HG03064 (cell line): ENCODE results near the gene ADAMTS4.

Source experiments
- ATAC-seq: cut with Tn5 transposase; IDR thresholded peaks from one replicate; pipeline ENCODE4 v1.9.1; 2021; ENCODE audit warnings: low read depth; ENCODE audit not compliant: unreplicated experiment

The ADAMTS4 gene

DNA sequence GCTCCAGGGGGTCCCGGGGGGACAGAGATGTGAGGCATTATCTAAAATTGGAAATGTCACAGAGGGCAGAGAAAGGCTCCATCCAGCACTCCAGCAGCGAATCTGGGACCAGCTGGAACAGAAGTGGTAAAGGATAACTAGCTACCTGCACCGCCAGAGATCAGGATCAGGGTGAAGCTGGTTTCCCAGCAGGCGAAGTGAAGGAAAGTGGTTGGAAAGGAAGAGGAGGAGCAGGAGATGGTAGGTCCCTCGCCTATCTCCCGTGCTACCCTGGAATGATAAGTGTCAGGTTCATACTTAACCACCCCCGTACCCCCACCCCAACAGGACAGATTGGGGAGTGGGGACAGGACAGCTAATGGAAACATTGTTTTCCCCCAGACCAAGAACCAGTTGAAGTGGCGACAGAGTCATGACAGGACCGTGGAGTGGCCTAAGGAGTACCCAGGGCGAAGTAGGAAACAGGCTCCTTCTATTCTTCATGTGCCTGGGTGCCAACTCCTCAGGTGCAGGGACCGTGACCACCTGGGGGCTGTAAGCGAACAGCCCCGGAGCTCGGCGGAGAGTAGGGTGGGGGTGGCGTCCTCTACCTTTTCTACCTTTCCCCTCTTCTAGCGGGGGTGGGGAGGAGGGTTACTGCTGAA is 22.3 kb downstream of the ADAMTS4 start:
- ATAC-seq, result no peak

DNA sequence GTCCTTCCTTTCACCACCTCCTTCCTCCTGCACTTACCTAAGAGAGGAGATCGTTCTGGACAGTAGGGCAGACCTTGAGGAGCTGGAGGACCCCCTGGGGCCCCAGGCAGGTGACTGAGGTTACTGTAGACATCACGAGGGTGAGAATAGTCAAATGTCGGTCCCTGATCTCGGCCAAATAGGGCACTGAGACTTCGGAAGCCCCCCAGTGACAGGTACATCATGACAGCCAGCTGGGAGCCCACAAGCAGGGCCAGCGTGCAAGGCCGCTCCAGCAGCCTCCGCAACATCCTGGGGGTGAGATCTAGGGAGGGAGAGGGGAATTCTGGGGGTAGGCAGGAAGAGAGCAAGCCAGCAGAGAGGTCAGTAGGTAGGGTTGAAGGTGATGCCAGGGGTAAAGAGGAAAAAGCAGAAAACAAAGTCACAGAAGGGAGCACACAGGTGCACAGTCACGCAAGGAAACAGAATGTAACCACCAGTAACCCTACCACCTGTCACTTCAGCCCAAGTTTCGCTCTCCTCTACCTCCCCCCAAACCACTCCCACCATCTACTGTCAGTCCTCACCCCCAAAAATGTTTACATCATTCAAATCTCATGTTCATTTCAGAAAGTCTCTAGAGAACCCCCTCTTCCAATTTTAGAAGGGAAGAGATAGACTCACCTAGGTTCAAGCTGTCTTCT is 22.9 kb downstream of the ADAMTS4 start:
- no peak for ATAC-seq

DNA sequence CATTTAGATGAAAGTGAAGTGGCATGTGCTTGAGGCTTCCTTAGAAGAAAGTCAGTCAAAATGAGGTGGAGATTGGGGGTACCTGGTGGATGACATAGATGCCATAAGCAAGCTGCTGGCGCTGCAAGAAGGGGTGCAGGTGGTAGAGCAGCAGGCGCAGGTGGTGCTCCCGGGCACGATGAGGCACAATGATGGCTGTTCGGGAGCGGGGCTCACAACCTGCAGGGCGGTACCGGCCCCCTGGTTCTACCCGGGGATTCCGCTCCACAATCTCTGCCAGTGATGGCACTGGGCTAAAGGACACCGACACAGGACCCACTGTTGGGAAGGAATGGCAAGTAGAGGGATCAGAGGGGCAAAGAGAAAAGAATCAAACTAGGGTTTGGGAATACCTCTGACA is 23.9 kb downstream of the ADAMTS4 start:
- ATAC-seq, result no peak

DNA sequence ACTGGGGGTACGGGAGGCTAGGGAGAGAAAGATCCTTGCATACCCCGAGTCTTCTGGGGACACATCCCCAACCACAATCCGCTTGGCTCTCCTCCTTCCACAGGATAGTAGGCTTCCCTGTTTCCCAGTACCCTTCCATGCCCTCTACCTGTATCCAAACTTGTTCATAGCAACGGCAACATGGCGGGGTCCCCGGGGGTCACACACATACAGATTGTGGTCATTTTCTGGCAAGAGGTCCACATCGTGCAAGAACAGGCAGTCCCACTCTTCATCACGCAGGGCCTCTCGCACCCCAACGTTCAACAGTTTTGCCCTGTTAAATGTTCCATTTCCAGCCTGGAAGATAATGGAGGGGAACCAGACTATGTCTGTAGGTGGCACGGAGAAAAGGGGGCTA is 25.1 kb downstream of the ADAMTS4 start:
- no peak for ATAC-seq

DNA sequence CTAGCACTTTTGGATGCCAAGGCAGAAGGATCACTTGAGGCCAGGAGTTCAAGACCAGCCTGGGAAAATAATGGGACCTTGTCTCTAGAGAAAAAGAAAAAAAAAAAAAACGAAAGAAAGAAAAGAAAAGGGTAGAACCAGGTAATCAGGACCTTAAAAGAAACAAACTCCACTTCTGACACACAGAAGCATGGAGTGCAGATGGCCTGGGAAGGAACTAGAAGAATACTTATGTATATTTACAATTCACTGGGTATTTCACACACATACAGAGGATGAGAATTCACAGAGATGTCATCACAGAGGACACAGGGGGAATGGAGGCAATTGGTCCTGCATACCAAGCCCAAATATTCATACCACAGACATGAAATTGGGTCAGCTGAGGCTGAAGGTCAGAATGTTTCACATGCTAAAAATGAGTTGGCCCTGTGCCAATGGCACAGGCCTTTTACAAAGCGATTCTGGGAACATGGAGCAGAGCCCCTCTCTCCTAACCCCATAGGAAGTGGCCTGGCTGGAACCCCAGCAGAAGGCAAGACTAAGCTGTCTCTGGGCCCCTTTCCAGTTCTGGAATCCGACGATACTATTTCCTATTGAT is 26.0 kb downstream of the ADAMTS4 start:
- no peak for ATAC-seq

DNA sequence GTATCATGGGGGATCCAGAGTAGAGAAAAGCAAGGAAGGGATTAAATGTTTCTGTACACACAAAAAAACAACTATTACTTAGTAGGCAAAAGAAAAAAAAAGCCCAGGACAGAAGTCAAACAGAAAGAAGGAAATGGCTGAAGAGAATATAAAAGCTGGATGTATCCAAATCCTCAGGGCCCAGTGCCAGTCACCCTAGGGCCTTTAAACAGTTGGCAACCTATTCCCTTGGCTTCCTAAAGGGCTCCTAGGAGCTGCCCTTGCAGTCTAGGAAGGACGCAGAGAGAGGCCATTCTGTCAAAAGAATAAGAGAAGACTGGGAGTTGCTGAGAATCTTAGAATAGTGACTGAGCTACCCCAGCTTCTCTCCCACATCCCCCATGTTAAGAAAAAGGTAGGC is 26.5 kb downstream of the ADAMTS4 start:
- no peak for ATAC-seq

DNA sequence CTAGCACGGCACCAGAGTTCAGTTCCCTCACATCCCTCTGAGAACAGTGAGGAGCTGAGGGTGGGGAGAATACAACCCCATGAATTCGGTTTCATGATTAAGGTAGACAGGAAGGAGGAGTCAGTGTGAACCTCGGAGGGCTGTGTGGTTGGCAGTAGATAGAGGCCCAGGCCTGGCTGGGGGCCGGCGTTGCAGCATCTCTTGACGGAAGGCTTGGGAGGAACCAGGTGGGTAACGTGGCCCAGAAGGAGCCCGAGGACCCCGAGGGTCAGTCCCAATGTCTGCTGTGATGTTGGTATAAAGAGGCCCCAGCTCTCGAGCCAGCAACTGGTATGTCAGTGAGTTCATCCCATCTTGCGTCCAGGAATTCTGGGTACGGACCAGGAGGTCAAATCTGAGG is 27.2 kb downstream of the ADAMTS4 start:
- no peak for ATAC-seq

DNA sequence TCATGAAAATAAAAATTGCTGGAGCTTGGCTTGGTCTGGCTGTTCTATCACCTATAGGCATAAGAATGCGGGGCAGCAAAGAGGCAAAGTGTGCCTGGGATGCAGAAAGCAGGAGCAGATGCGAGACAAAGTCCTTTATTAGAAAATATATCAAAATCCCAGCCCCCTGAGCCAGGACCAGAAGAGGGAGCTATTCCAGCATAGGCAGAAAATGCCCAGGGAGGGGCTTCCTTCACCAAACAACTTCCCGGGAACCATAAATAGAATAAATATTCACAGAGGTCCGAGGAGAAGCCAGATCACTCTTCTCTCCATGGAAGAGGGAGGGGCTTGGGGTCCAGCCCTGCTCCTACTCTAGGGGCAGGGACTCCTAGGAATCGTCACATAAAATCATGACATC is 27.7 kb downstream of the ADAMTS4 start:
- ATAC-seq, result no peak

DNA sequence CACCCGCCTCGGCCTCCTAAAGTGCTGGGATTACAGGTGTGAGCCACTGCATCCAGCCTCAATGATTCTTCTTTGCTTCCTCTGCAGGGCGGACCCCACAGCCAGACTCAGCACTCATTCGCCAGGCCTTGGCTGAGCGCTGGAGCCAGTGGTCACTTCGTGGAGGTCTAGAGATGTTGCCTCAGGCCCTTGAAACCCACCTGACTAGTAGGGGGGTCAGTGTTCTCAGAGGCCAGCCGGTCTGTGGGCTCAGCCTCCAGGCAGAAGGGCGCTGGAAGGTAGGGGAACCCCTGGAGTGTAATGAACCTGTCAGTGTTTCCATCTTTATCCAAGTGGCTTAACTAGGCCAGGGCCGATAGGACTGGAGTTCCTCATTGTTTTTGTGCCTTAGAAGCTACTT is 29.9 kb downstream of the ADAMTS4 start:
- ATAC-seq, result no peak

DNA sequence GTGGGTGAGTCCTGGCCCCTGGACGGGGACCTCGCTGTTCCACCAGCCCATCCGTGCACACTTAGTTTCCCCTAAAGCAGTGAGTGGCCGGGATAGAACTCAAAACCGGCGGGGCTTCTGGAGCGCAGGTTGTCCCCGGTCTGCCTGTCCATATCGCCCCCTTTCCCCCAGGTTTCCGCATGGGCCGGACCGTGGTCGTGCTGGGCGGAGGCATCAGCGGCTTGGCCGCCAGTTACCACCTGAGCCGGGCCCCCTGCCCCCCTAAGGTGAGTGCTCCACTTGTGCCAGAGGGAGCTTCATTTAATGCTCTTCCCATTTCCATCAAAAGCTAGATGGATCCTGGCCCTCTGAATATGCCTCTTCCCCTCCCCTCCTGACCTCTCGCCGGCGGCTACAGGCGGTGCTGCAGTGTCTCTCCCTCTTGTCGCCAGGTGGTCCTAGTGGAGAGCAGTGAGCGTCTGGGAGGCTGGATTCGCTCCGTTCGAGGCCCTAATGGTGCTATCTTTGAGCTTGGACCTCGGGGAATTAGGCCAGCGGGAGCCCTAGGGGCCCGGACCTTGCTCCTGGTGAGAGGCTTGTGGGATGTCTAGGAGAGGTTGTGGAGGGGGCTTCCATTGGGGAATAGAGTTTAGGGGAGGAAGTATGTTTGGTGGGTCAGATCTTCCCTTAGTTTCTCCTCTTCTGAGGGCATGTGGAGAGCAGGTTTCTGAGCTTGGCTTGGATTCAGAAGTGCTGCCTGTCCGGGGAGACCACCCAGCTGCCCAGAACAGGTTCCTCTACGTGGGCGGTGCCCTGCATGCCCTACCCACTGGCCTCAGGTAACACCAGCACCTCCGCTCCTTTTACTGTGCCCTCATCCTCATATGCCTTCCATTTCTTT is 31.9 kb downstream of the ADAMTS4 start:
- peak; percentile 1 for ATAC-seq

DNA sequence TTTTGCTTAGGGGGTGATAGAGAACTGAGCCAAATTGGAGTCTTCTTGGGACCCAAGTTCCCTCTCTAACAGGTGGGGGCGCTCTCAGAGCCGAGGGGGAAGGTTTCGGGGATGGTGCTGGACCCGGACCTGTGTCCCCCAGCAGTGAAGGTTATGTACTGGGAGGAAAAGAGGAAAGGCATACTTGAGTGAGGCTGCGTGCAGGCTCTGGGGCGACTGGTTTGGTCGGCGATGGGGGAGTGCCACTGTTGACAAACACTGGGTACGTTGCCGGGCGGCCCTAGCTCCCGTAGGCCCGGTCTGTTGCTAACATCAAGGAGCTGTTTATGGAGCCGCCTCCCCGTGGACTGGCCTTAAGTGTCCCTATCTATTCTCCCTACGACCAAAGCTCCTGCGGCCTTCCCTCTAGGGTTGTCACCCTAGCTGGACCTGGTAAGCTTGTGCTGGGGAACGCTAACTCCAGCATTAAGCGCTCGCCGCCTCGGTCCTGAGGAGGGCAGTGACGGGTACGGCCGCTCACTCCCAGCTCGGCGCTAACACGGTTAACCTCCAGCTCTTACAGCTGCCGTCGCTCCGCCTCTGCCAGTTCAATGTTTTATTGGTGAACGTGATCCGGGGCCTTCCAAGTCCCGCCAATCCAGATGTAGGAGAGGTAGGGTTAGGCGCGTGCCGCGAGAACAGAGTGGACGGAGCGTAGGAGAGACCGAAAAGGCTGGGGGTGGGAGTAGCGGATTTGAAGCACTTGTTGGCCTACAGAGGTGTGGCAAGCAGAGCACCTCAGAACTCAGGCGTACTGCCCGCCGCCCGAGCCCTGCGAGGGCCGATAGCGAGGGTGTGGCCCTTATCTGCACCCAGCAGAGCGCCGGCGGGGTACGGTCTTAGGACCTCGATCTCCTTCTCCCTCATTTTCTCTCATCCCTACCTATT is 32.8 kb downstream of the ADAMTS4 start, which contains the start of gene PPOX:
Gene PPOX (plus strand): TSS at position 685 of the 927 bp plus-strand sequence. CDS start 422 bp downstream, outside the sequence.
- ATAC-seq, result peak; percentile 93

DNA sequence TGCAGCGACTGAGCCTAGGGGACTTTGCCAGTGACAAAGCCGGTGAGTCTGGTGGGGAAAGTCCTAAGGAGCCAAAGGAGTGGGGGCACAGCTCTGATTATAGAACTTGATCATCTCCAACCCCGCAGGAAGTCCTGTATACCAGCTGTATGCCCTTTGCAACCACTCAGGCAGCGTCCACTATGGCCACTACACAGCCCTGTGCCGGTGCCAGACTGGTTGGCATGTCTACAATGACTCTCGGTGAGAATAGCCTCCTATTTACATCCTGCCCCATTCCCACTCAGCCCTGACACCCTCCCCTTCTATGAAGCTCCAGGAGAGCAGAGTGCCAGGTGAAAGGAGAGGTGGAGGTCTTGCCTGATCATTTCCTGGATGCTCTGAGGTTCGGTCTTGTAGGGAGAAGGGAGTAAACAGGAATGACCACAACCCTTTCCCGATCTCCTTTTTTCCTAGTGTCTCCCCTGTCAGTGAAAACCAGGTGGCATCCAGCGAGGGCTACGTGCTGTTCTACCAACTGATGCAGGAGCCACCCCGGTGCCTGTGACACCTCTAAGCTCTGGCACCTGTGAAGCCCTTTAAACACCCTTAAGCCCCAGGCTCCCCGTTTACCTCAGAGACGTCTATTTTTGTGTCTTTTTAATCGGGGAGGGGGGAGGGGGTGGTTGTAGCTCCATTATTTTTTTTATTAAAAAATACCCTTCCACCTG is 33.8 kb downstream of the ADAMTS4 start:
- no peak for ATAC-seq

DNA sequence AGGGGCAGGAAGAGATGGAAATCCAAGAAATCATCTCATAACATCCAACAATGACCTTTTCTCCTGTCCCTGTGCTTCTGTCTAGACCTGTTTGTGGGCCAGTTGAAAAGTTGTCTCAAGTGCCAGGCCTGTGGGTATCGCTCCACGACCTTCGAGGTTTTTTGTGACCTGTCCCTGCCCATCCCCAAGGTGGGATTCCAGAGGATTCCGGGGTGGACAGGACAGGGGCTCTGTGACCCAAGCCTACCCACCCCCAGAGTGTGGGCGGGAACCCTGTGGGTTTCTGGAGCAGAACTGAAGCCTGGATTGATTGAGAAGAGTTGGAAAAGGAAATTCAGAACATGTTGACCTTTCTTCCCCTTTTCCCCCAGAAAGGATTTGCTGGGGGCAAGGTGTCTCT is 35.1 kb downstream of the ADAMTS4 start:
- ATAC-seq, result no peak

DNA sequence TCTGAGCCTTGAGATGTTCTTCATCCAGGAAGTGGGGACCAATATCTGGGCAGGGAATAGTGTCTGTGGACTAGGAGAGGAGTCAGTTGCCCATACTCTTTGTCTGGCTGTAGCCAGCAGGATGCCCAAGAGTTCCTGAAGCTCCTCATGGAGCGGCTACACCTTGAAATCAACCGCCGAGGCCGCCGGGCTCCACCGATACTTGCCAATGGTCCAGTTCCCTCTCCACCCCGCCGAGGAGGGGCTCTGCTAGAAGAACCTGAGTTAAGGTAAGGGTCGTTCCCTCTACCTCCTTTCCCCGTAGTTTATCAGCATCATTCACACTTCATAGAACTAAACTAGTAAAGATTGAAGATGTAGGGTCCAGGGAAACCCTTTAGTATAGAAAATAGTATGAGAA is 36.0 kb downstream of the ADAMTS4 start:
- no peak for ATAC-seq

DNA sequence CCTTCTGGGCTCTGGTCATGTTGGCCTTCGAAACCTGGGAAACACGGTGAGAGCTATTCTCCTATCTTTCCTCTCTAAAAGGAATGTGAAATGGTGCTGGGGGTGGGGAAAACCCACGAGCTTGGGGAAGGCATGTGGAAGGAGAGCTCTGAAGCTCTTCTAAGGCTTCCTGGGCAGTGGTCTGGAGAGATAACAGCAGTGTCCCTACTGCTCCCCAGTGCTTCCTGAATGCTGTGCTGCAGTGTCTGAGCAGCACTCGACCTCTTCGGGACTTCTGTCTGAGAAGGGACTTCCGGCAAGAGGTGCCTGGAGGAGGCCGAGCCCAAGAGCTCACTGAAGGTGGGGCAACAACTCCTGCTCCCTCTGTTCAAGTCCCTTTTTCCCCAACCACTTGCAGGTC is 36.8 kb downstream of the ADAMTS4 start:
- ATAC-seq, result no peak

DNA sequence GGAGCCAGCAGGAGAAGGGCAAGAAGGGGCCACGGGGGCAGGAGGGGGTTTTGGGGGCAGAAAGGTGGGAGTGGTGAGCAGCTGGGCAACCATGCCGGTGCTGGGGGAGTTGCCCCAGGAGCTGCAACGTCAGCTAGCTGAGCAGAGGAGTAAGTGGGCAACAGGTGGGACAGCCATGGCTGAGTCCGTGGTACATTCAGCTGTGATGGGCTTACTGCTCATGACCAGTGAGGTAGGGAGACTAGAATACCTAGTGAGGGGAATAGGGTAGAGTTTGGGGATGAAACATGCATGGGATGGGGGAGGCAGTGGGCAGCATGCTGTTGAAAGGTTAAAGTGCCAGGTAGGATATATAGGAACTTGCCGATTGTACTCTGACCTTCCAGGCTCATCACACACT is 37.2 kb downstream of the ADAMTS4 start:
- ATAC-seq, result no peak

DNA sequence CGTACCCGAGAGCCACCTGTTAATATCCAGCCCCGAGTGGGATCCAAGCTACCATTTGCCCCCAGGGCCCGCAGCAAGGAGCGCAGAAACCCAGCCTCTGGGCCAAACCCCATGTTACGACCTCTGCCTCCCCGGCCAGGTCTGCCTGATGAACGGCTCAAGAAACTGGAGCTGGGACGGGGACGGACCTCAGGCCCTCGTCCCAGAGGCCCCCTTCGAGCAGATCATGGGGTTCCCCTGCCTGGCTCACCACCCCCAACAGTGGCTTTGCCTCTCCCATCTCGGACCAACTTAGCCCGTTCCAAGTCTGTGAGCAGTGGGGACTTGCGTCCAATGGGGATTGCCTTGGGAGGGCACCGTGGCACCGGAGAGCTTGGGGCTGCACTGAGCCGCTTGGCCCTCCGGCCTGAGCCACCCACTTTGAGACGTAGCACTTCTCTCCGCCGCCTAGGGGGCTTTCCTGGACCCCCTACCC is 38.1 kb downstream of the ADAMTS4 start:
- ATAC-seq, result no peak

DNA sequence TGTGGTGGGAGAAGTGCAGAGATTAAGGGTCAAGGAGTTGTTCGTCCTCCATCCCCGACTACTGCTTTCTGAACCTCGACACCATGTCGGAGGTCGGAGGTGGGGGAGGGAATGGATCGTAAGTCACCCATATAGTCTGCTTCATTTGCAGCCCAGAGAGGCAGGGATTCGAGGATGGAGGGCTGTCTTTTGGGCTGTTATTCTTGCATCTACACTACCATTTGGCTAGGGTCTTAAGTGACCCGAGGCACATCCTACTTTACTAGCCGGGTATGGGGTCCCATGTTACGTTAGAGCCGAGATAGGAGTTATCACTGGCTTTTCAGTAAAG is 39.0 kb downstream of the ADAMTS4 start:
- no peak for ATAC-seq
